Measurements from ENCODE around the gene STC2. TPM values are rescaled to one million over a fixed set of nuclear protein-coding genes. Genes with fewer than 3 reads are reported as not detected.

The STC2 gene
- total RNA-seq, 1 donor from 2014 or later: 8.7 TPM

Other genes starting within 250 kb of the STC2 start
- gene BNIP1, start 183.9 kb downstream of the STC2 start, total RNA-seq: 12.9 TPM
- gene NKX2-5, start 93.2 kb downstream of the STC2 start, total RNA-seq: not detected

Data from esophagus mucosa (tissue), 1 donor.